ENCODE results near the gene KLF1. TPM values are rescaled to one million over a fixed set of nuclear protein-coding genes. Genes with fewer than 3 reads are reported as not detected.
A peak's percentile ranks its signal among the peaks of the same experiment; 100 is the strongest.
"Not testable (repeated sequence)": the region's sequence is repeated elsewhere in the genome, so short reads cannot be mapped to it uniquely, and the experiment has no call there.

Gene KLF1
- total RNA-seq, result 0.35 TPM

GRCh38 chr19:12886969-12887747, at the start of gene KLF1:
Gene KLF1 (minus strand): TSS chr19:12887201. CDS start chr19:12887140, 61 bp downstream.
- ATAC-seq (no peak), DNase-seq (ENCODE audit: low spot score) (no peak)

GRCh38 chr19:12936582-12936981, 49.6 kb upstream of the KLF1 start:
- ATAC-seq (no peak), DNase-seq (ENCODE audit: low spot score) (no peak)

GRCh38 chr19:12935071-12935470, 48.1 kb upstream of the KLF1 start:
- no peak for ATAC-seq
- DNase-seq (ENCODE audit: low spot score), result no peak

- peak; percentile 81 for ATAC-seq
These were observed 46.5 kb upstream of the KLF1 start, which contains the start of gene FARSA for GRCh38 chr19:12933287-12934072. Gene FARSA (minus strand): TSS chr19:12933711. CDS start chr19:12933696, 15 bp downstream.

GRCh38 chr19:12932392-12933286, 45.6 kb upstream of the KLF1 start:
- ATAC-seq, result peak; percentile 6

More at GRCh38 chr19:12933287-12934072, 46.5 kb upstream of the KLF1 start, which contains the start of gene FARSA:
- DNase-seq (ENCODE audit: low spot score), result peak; percentile 92

GRCh38 chr19:12930002-12930645, 43.1 kb upstream of the KLF1 start:
- no peak for DNase-seq (ENCODE audit: low spot score)
- no peak for ATAC-seq

More at GRCh38 chr19:12932392-12933286, 45.6 kb upstream of the KLF1 start:
- no peak for DNase-seq (ENCODE audit: low spot score)

GRCh38 chr19:12924621-12925310, 37.8 kb upstream of the KLF1 start:
- no peak for DNase-seq (ENCODE audit: low spot score)
- ATAC-seq, result no peak

- DNase-seq (ENCODE audit: low spot score), result no peak
These were observed 36.0 kb upstream of the KLF1 start for GRCh38 chr19:12922959-12923358.

GRCh38 chr19:12921047-12921446, 34.0 kb upstream of the KLF1 start:
- DNase-seq (ENCODE audit: low spot score) (no peak), ATAC-seq (no peak)

More at GRCh38 chr19:12922959-12923358, 36.0 kb upstream of the KLF1 start:
- ATAC-seq, result no peak

- ATAC-seq (no peak), DNase-seq (ENCODE audit: low spot score) (no peak)
These were observed 31.3 kb upstream of the KLF1 start for GRCh38 chr19:12918253-12918652.

- DNase-seq (ENCODE audit: low spot score); ATAC-seq: not testable (repeated sequence)
These were observed 28.9 kb upstream of the KLF1 start for GRCh38 chr19:12915860-12916259.

GRCh38 chr19:12913851-12914690, 27.1 kb upstream of the KLF1 start:
- ATAC-seq (no peak), DNase-seq (ENCODE audit: low spot score) (no peak)

GRCh38 chr19:12913011-12913561, 26.1 kb upstream of the KLF1 start:
- peak; percentile 75 for ATAC-seq
- peak; percentile 61 for DNase-seq (ENCODE audit: low spot score)

- DNase-seq (ENCODE audit: low spot score), result no peak
- no peak for ATAC-seq
These were observed 25.6 kb upstream of the KLF1 start for GRCh38 chr19:12912571-12912970.

- ATAC-seq (peak; percentile 17), DNase-seq (ENCODE audit: low spot score) (no peak)
These were observed 20.2 kb upstream of the KLF1 start for GRCh38 chr19:12907166-12907565.

GRCh38 chr19:12899891-12900518, 13.0 kb upstream of the KLF1 start:
- no peak for DNase-seq (ENCODE audit: low spot score)
- no peak for ATAC-seq

GRCh38 chr19:12896460-12896859, 9.5 kb upstream of the KLF1 start:
- ATAC-seq, result no peak
- no peak for DNase-seq (ENCODE audit: low spot score)

GRCh38 chr19:12893582-12893981, 6.6 kb upstream of the KLF1 start:
- ATAC-seq, result no peak
- no peak for DNase-seq (ENCODE audit: low spot score)
